ENCODE data around the gene PRKAG1.

DNA sequence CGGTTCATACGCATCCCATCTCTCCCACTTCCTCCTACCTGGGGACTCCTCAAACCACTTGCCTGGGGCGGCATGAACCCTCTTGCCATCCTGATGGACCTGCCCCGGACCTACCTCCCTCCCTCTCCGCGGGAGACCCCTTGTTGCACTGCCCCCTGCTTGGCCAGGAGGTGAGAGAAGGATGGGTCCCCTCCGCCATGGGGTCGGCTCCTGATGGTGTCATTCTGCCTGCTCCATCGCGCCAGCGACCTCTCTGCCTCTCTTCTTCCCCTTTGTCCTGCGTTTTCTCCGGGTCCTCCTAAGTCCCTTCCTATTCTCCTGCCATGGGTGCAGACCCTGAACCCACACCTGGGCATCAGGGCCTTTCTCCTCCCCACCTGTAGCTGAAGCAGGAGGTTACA lies 36.8 kb downstream of the PRKAG1 start:
- TF ChIP-seq EZH2 (IDR thresholded peaks at IDR 0.05) (no peak), POLR2AphosphoS5 (IDR thresholded peaks at IDR 0.05; ENCODE audit: borderline replicate concordance, low read depth, low read length) (no peak), FOXP2 (optimal IDR thresholded peaks at IDR 0.05; ENCODE audit: control extremely low read depth, extremely low read length, insufficient read depth) (no peak)
